Activated T-helper 9 cell treated with anti-CD3 and anti-CD28 coated beads, Interleukin-2, amount 50 U/mL, for 16 hours (primary cell): ENCODE measurements around the gene CHST15.

Source experiments
- DNase-seq: peaks from one replicate; pipeline ENCODE4 v3.0.0-alpha.2; 2020; ENCODE audit warnings: low read depth

Gene CHST15

GRCh38 chr10:124092860-124093773 is at the start of gene CHST15:
TSS of gene CHST15 (minus strand) at chr10:124093598. CDS start at chr10:124046212, 47,386 bp downstream.
- no peak for DNase-seq

- no peak for DNase-seq
Observed at GRCh38 chr10:124142960-124143359, 49.6 kb upstream of the CHST15 start.

GRCh38 chr10:124142006-124142739 is 48.8 kb upstream of the CHST15 start:
- no peak for DNase-seq

GRCh38 chr10:124138883-124139348 is 45.5 kb upstream of the CHST15 start:
- DNase-seq, result no peak

- DNase-seq, result no peak
Observed at GRCh38 chr10:124138195-124138882, 44.9 kb upstream of the CHST15 start.

GRCh38 chr10:124134251-124134893 is 41.0 kb upstream of the CHST15 start:
- no peak for DNase-seq

GRCh38 chr10:124132876-124133275 is 39.5 kb upstream of the CHST15 start:
- DNase-seq, result no peak

GRCh38 chr10:124132306-124132705 is 38.9 kb upstream of the CHST15 start:
- DNase-seq, result no peak

GRCh38 chr10:124131172-124131571 is 37.8 kb upstream of the CHST15 start:
- no peak for DNase-seq

- no peak for DNase-seq
Observed at GRCh38 chr10:124130198-124130900, 37.0 kb upstream of the CHST15 start.

GRCh38 chr10:124129471-124129870 is 36.1 kb upstream of the CHST15 start:
- no peak for DNase-seq

- DNase-seq, result no peak
Observed at GRCh38 chr10:124128811-124129145, 35.4 kb upstream of the CHST15 start.

- no peak for DNase-seq
Observed at GRCh38 chr10:124127965-124128810, 34.8 kb upstream of the CHST15 start.

GRCh38 chr10:124127563-124127962 is 34.2 kb upstream of the CHST15 start:
- no peak for DNase-seq

- no peak for DNase-seq
Observed at GRCh38 chr10:124126983-124127385, 33.6 kb upstream of the CHST15 start.

- DNase-seq, result no peak
Observed at GRCh38 chr10:124126145-124126982, 33.0 kb upstream of the CHST15 start.

- DNase-seq, result no peak
Observed at GRCh38 chr10:124125305-124126116, 32.1 kb upstream of the CHST15 start.

GRCh38 chr10:124124769-124125161 is 31.4 kb upstream of the CHST15 start:
- no peak for DNase-seq
